SU-DHL-6 (cell line): ENCODE data around the gene DNASE1L1.

Experiments
- H2AFZ ChIP-seq: fragments of 200-600 bp; sonication (generic); 2 replicates; pipeline ENCODE4 v1.6.1; 2014; ENCODE audit warnings: low read depth, mild to moderate bottlenecking, moderate library complexity, mixed read lengths, antibody characterized with exemption, low read length; ENCODE audit not compliant: severe bottlenecking
- H3F3A ChIP-seq: fragments of 200-600 bp; shearing (Covaris generic); 2 replicates; pipeline ENCODE4 v1.6.0; 2016; ENCODE audit warnings: antibody characterized with exemption, mild to moderate bottlenecking; ENCODE audit not compliant: insufficient read depth
- H3K27ac ChIP-seq: fragments of 200-600 bp; sonication (generic); 2 replicates; pipeline ENCODE4 v1.5.1; 2016; ENCODE audit warnings: low read depth, mild to moderate bottlenecking, low read length, moderate library complexity, mixed read lengths
- H3K27me3 ChIP-seq: fragments of 200-600 bp; sonication (generic), shearing (Covaris generic); 2 replicates; pipeline ENCODE4 v1.6.0; 2014; ENCODE audit warnings: mild to moderate bottlenecking, low read length
- H3K36me3 ChIP-seq: fragments of 200-600 bp; sonication (generic); 2 replicates; pipeline ENCODE4 v1.6.1; 2014; ENCODE audit warnings: mild to moderate bottlenecking, low read length, mixed read lengths
- H3K4me2 ChIP-seq: fragments of 300-600, 200-600 bp; shearing (Covaris generic), sonication (generic); 2 replicates; pipeline ENCODE4 v1.6.0; 2014; ENCODE audit warnings: low read length, low read depth, mild to moderate bottlenecking; ENCODE audit not compliant: poor library complexity, severe bottlenecking
- H3K4me3 ChIP-seq: fragments of 200-600 bp; sonication (generic); 2 replicates; pipeline ENCODE4 v1.5.1; 2014; ENCODE audit warnings: antibody characterized with exemption, low read length, mild to moderate bottlenecking, mixed read lengths; ENCODE audit not compliant: insufficient read depth, poor library complexity, severe bottlenecking
- H3K79me2 ChIP-seq: fragments of 200-600 bp; sonication (generic); 2 replicates; pipeline ENCODE4 v1.6.1; 2014; ENCODE audit warnings: mild to moderate bottlenecking, low read length, moderate library complexity; ENCODE audit not compliant: insufficient read depth
- H3K9ac ChIP-seq: fragments of 200-600 bp; sonication (generic); 2 replicates; pipeline ENCODE4 v1.7.0; 2014; ENCODE audit warnings: mild to moderate bottlenecking, low read length
- H3K9me2 ChIP-seq: fragments of 200-600 bp; sonication (generic); replicated peaks from 2 replicates; pipeline ENCODE4 v1.6.1; 2014; ENCODE audit warnings: low read length; ENCODE audit not compliant: insufficient read depth
- H3K9me3 ChIP-seq: fragments of 200-600 bp; sonication (generic); 2 replicates; pipeline ENCODE4 v1.6.1; 2014; ENCODE audit warnings: low read length, mixed read lengths; ENCODE audit not compliant: insufficient read depth
- H4K20me1 ChIP-seq: fragments of 200-600 bp; sonication (generic); 2 replicates; pipeline ENCODE4 v1.6.1; 2014; ENCODE audit warnings: low read depth, mild to moderate bottlenecking, antibody characterized with exemption, low read length, moderate library complexity, mixed read lengths
- CTCF ChIP-seq: fragments of 200-600 bp; sonication (generic); IDR thresholded peaks from one replicate; pipeline ENCODE4 v1.5.1; 2017; ENCODE audit warnings: antibody characterized with exemption, mild to moderate bottlenecking, low read length, moderate library complexity; ENCODE audit not compliant: insufficient read depth, poor library complexity, severe bottlenecking
- EZH2phosphoT487 ChIP-seq: fragments of 200-600 bp; sonication (generic), shearing (Covaris generic); conservative IDR thresholded peaks from 2 replicates; pipeline ENCODE4 v1.6.1; 2018; ENCODE audit warnings: mild to moderate bottlenecking, antibody characterized with exemption, low read length, moderate library complexity, mixed read lengths

DNASE1L1 gene

GRCh38 chrX:154376774-154377173, 32.3 kb downstream of the DNASE1L1 start:
- H3K9me3 ChIP-seq, result no peaks in the 10 kb centered on the region
- no peaks in the 10 kb centered on the region for H4K20me1 ChIP-seq
- peaks cover 12% of the 10 kb centered on the region for H3K79me2 ChIP-seq
- no peak overlapping the region for H3K27ac ChIP-seq
- H3K9me2 ChIP-seq, result no peaks in the 10 kb centered on the region
- TF ChIP-seq CTCF, result no peak
- no peak for TF ChIP-seq EZH2phosphoT487
- H2AFZ ChIP-seq, result no peak overlapping the region
- no peaks in the 10 kb centered on the region for H3K36me3 ChIP-seq
- H3F3A ChIP-seq, result no peaks in the 10 kb centered on the region
- H3K4me3 ChIP-seq, result no peak overlapping the region
- no peak overlapping the region for H3K9ac ChIP-seq
- H3K4me2 ChIP-seq, result no peak overlapping the region
- H3K27me3 ChIP-seq, result no peaks in the 10 kb centered on the region

- Histone ChIP-seq H3K9me3 (no peaks in the 10 kb centered on the region), H3K9ac (peak overlapping the region; percentile 53; the same call in 1 of the 2 replicates), H3K27me3 (no peaks in the 10 kb centered on the region), H3K27ac (no peak overlapping the region), H4K20me1 (no peaks in the 10 kb centered on the region), H3F3A (no peaks in the 10 kb centered on the region), H3K79me2 (peaks cover 11% of the 10 kb centered on the region), H2AFZ (no peak overlapping the region), H3K36me3 (no peaks in the 10 kb centered on the region), H3K4me2 (peak overlapping the region; percentile 54), H3K9me2 (no peaks in the 10 kb centered on the region), H3K4me3 (no peak overlapping the region)
- TF ChIP-seq EZH2phosphoT487 (no peak), CTCF (no peak)
Measured at GRCh38 chrX:154375156-154375504, 33.9 kb downstream of the DNASE1L1 start.

GRCh38 chrX:154374313-154375155, 34.5 kb downstream of the DNASE1L1 start, which contains the start of gene FLNA:
FLNA (minus strand) TSS chrX:154374634; CDS start chrX:154371245, 3,389 bp downstream.
- peak within 1 kb of the TSS; percentile 54 for H3K4me2 ChIP-seq
- H3K4me3 ChIP-seq, result peak within 1 kb of the TSS; percentile 26
- H3K79me2 ChIP-seq, result peaks cover 10% of the 10 kb centered on the region
- H3K36me3 ChIP-seq, result no peaks in the 10 kb centered on the region
- no peaks in the 10 kb centered on the region for H3K9me2 ChIP-seq
- peak within 1 kb of the TSS; percentile 53 for H3K9ac ChIP-seq
- H3K27ac ChIP-seq, result no peak within 1 kb of the TSS
- H2AFZ ChIP-seq, result no peak within 1 kb of the TSS
- no peaks in the 10 kb centered on the region for H3K27me3 ChIP-seq
- H3K9me3 ChIP-seq, result no peaks in the 10 kb centered on the region
- H3F3A ChIP-seq, result no peaks in the 10 kb centered on the region
- no peak for TF ChIP-seq CTCF
- no peak for TF ChIP-seq EZH2phosphoT487
- H4K20me1 ChIP-seq, result no peaks in the 10 kb centered on the region
